KOPT-K1 (cell line): ENCODE results near the gene PRDX1.
"Not testable (repeated sequence)": the region's sequence is repeated elsewhere in the genome, so short reads cannot be mapped to it uniquely, and the experiment has no call there.

Experiments used
- H3K27ac ChIP-seq: fragments of 200-600 bp; sonication (generic); 2 replicates; pipeline ENCODE4 v1.5.1; 2016; ENCODE audit warnings: antibody characterized with exemption, mild to moderate bottlenecking, low read depth, low read length; ENCODE audit not compliant: poor library complexity, severe bottlenecking
- H3K36me3 ChIP-seq: fragments of 200-600 bp; sonication (generic); 2 replicates; pipeline ENCODE4 v1.5.1; 2017; ENCODE audit warnings: antibody characterized with exemption, mild to moderate bottlenecking, low read length, moderate library complexity; ENCODE audit not compliant: insufficient read depth
- H3K9me3 ChIP-seq: fragments of 200-600 bp; sonication (generic); 2 replicates; pipeline ENCODE4 v1.5.1; 2017; ENCODE audit warnings: antibody characterized with exemption, low read length, mild to moderate bottlenecking; ENCODE audit not compliant: insufficient read depth, poor library complexity, severe bottlenecking

PRDX1 gene

GRCh38 chr1:45545019-45545493 lies 23.4 kb upstream of the PRDX1 start:
- Histone ChIP-seq H3K27ac (no peak overlapping the region), H3K36me3 (no peaks in the 10 kb centered on the region), H3K9me3 (no peaks in the 10 kb centered on the region)

DNA sequence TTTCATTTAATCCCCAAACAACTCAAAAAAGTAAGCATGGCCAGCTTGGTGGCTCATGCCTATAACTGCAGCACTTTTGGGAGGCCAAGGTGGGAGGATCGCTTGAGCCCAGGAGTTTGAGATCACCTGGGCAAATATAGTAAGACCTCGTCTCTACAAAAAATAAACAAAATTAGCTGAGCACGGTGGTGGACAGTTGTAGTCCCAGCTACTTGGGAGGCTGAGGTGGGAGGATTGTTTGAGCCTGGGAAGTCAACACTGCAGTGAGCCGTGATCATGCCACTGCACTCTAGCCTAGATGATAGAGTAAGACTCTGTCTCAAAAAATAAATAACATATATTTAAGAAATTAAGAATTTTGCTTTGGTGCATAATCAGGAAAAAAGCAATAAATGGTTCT lies 22.8 kb upstream of the PRDX1 start:
- Histone ChIP-seq H3K36me3 (no peaks in the 10 kb centered on the region), H3K27ac (peak overlapping the region; percentile 30), H3K9me3 (no peaks in the 10 kb centered on the region)

DNA sequence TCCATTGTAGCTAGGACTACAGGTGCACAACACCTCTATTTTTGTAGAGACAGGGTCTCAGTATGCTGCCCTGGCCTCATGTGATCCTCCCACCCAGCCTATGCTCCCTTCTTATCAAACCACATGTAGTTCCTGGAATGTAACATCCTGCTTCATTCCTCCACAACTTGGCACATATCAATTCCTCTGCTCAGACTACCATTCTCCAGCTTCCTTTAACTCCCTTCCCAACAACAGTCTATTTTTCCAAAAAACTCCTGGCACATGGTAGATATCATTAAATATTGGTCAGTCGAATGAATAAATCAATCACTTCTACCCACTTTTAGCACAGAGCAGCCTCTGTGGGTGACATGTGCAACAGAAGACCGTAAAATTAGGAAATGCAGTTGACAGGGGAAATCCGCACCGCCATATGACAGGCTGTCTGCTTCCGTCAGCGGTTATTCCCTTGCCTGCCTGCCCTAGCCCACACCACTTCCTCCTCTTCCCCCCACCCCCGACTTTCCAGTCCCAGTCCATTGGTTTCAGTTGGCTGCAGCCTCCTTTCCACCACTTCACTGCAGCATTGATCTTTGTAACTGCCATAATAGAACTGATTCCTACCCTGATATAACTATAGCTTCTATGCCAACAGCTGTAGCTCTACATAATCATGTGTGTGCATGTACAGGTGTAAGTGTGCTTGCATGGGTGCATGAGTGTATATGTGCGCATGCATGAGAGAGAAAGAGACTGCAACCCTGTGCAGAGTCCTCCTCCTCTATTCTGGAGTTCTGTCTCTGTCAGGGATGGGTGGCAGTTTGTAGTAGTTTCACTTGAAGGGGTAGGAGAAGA lies 22.1 kb upstream of the PRDX1 start:
- Histone ChIP-seq H3K27ac (peak overlapping the region; percentile 30), H3K36me3 (no peaks in the 10 kb centered on the region), H3K9me3 (no peaks in the 10 kb centered on the region)

DNA sequence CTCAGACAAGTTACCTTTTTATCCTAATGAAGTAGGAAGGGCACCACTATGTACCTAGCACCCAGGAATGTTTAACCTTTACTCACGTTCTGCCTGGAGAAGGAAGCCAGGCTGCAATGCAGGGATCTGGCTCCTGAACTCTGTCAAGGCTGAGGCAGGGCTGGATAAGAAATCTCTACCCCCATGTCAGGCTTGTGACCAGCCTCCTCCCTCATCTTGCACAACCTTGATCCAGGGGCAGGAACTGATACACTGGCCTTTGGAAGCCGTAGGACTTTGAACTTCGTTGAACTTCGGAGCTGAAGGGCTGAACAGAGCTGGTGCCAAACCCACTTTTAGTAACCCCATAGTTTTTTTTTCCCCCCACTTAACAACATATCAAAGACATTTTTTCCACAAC lies 20.9 kb upstream of the PRDX1 start:
- Histone ChIP-seq H3K36me3 (no peaks in the 10 kb centered on the region), H3K9me3 (no peaks in the 10 kb centered on the region), H3K27ac (no peak overlapping the region)

GRCh38 chr1:45541193-45541592 lies 19.5 kb upstream of the PRDX1 start:
- H3K9me3 ChIP-seq = no peaks in the 10 kb centered on the region
- H3K27ac ChIP-seq = no peak overlapping the region
- H3K36me3 ChIP-seq = no peaks in the 10 kb centered on the region

- Histone ChIP-seq H3K9me3 (no peaks in the 10 kb centered on the region), H3K27ac (no peak overlapping the region), H3K36me3 (no peaks in the 10 kb centered on the region)
Observed at GRCh38 chr1:45536886-45537285, 15.2 kb upstream of the PRDX1 start.

GRCh38 chr1:45535988-45536766 lies 14.5 kb upstream of the PRDX1 start:
- H3K27ac ChIP-seq = no peak overlapping the region
- no peaks in the 10 kb centered on the region for H3K36me3 ChIP-seq
- H3K9me3 ChIP-seq = no peaks in the 10 kb centered on the region

DNA sequence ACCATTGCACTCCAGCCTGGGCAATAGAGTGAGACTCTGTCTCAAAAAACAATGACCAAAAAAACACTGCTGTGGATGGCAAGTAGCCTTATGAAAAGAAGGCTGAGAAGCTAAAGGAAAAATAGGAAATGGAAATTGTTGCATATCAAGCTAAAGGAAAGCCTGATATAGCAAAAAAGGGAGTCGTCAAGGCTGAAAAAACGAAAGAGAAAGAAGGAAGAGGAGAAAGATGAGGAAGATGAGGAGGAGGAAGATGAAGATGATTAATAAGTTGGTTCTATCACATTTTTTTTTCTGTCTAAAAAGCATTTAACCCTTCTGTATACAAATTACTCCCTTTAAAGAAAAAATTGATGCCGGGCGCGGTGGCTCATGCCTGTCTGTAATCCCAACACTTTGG lies 10.2 kb upstream of the PRDX1 start:
- no peaks in the 10 kb centered on the region for H3K9me3 ChIP-seq
- H3K27ac ChIP-seq = no peak overlapping the region
- no peaks in the 10 kb centered on the region for H3K36me3 ChIP-seq

DNA sequence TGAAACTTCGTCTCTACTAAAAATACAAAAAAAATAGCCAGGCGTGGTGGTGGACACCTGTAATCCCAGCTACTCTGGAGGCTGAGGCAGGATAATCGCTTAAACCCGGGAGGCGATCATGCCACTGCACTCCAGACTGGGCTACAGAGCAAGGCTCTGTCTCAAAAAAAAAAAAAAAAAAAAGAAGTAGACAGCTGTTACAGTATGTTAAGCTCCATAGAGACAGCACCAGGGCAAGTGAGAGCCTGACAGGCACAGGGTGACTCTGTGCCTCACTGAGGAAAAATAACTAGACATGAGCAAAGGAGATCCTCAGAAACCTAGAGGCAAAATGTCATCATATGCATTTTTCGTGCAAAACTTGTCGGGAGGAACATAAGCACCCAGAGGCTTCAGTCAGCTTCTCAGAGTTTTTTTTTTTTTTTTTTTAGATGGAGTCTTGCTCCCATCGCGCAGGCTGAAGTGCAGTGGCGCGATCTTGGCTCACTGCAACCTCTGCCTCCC lies 9.0 kb upstream of the PRDX1 start:
- Histone ChIP-seq H3K36me3 (no peaks in the 10 kb centered on the region), H3K27ac (no peak overlapping the region), H3K9me3 (no peaks in the 10 kb centered on the region)

- H3K9me3 ChIP-seq = no peaks in the 10 kb centered on the region
- no peak overlapping the region for H3K27ac ChIP-seq
- no peaks in the 10 kb centered on the region for H3K36me3 ChIP-seq
Observed at GRCh38 chr1:45526135-45526644, 4.5 kb upstream of the PRDX1 start.

GRCh38 chr1:45523975-45524374 lies 2.3 kb upstream of the PRDX1 start:
- H3K36me3 ChIP-seq, H3K27ac ChIP-seq: not testable (repeated sequence)

GRCh38 chr1:45523516-45523915 lies 1.8 kb upstream of the PRDX1 start:
- peaks cover 11% of the 10 kb centered on the region for H3K36me3 ChIP-seq

More at GRCh38 chr1:45523975-45524374, 2.3 kb upstream of the PRDX1 start:
- not testable (repeated sequence) for H3K9me3 ChIP-seq

DNA sequence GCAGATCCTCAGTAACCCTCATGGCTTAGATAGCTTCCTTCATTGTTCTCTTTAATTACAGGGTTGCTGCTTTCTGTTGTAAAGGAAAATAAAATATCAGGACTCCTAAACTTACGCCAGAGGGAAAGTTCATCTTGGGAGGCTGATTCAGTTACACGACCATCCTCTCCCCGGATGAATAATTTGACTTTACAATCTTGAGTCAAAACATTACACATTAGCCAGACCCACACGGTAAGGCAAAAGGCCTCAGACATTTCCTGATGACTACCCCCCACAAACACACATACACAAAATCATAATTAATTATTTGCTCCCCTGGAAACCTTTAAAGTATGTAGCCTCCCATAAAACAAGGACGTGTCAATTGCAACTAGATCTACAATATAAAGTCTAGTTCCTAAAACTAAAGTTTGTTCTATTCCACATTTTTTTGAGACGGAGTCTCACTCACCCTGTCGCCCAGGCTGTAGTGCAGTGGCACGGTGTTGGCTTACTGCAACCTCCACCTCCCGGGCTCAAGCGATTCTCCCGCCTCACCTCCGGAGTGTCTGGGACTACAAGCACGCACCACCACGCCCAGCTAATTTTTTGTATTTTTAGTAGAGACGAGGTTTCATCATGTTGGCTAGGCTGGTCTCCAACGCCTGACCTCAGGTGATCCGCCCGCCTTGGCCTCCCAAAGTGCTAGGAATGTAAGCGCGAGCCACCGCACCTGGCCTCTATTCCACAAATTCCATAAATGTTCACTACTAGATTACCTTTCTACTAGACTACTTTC lies 830 bp upstream of the PRDX1 start:
- Histone ChIP-seq H3K36me3 (peaks cover 20% of the 10 kb centered on the region), H3K27ac (peak overlapping the region; percentile 77), H3K9me3 (no peaks in the 10 kb centered on the region)

More at GRCh38 chr1:45523516-45523915, 1.8 kb upstream of the PRDX1 start:
- not testable (repeated sequence) for H3K27ac ChIP-seq, H3K9me3 ChIP-seq

DNA sequence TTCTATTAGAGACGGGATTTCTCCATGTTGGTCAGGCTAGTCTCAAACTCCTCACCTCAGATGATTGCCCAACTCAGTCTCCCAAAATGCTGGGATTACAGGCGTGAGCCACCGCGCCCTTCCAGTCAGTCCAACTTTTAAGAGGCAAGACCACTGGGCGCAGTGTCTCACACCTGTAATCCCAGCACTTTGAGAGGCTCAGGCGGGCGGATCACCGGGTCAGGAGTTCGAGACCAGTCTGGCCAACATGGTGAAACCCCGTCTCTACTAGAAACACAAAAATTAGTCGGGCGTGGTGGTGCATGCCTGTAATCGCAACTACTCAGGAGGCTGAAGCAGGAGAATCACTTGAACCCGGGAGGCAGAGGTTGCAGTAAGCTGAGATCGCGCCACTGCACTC lies 1.9 kb downstream of the PRDX1 start:
- H3K36me3 ChIP-seq = peaks cover 47% of the 10 kb centered on the region
- not testable (repeated sequence) for H3K27ac ChIP-seq, H3K9me3 ChIP-seq
